NCI-H69 (cell line): ENCODE data around the gene SGO2.

ENCODE experiments used
- DNase-seq: peaks from one replicate; lab custom pipeline; 2025; lab: John Stamatoyannopoulos, UW

The SGO2 gene

GRCh38 chr2:200525882-200526651 is at the start of gene SGO2:
SGO2 (plus strand) TSS chr2:200526207; CDS start chr2:200532976, 6,769 bp downstream.
- DNase-seq = peak; percentile 94

- no peak for DNase-seq
Observed at GRCh38 chr2:200476836-200477235, 49.2 kb upstream of the SGO2 start.

GRCh38 chr2:200477667-200478131 is 48.3 kb upstream of the SGO2 start:
- DNase-seq = no peak

GRCh38 chr2:200479692-200480265 is 46.2 kb upstream of the SGO2 start:
- DNase-seq = no peak

- no peak for DNase-seq
Observed at GRCh38 chr2:200482194-200482593, 43.8 kb upstream of the SGO2 start.

GRCh38 chr2:200483729-200484198 is 42.2 kb upstream of the SGO2 start:
- peak; percentile 74 for DNase-seq

- DNase-seq = no peak
Observed at GRCh38 chr2:200484934-200485333, 41.1 kb upstream of the SGO2 start.

GRCh38 chr2:200486529-200486928 is 39.5 kb upstream of the SGO2 start:
- no peak for DNase-seq

- DNase-seq = no peak
Observed at GRCh38 chr2:200488169-200488568, 37.8 kb upstream of the SGO2 start.

- no peak for DNase-seq
Observed at GRCh38 chr2:200490001-200490400, 36.0 kb upstream of the SGO2 start.

- no peak for DNase-seq
Observed at GRCh38 chr2:200492656-200493055, 33.4 kb upstream of the SGO2 start.

GRCh38 chr2:200494048-200494447 is 32.0 kb upstream of the SGO2 start:
- no peak for DNase-seq

GRCh38 chr2:200496696-200497095 is 29.3 kb upstream of the SGO2 start:
- DNase-seq = no peak

GRCh38 chr2:200498402-200499162 is 27.4 kb upstream of the SGO2 start:
- DNase-seq = no peak

- no peak for DNase-seq
Observed at GRCh38 chr2:200502196-200502595, 23.8 kb upstream of the SGO2 start.

GRCh38 chr2:200506679-200507078 is 19.3 kb upstream of the SGO2 start:
- peak; percentile 2 for DNase-seq

- no peak for DNase-seq
Observed at GRCh38 chr2:200507179-200507578, 18.8 kb upstream of the SGO2 start.

- DNase-seq = peak; percentile 14
Observed at GRCh38 chr2:200509235-200509611, 16.8 kb upstream of the SGO2 start.

- peak; percentile 89 for DNase-seq
Observed at GRCh38 chr2:200509612-200510433, 16.2 kb upstream of the SGO2 start, which contains the start of gene KCTD18. KCTD18 (minus strand) TSS chr2:200510068; CDS start chr2:200507016, 3,052 bp downstream.

- DNase-seq = no peak
Observed at GRCh38 chr2:200515155-200515554, 10.9 kb upstream of the SGO2 start.

- no peak for DNase-seq
Observed at GRCh38 chr2:200523158-200523557, 2.8 kb upstream of the SGO2 start.

- no peak for DNase-seq
Observed at GRCh38 chr2:200523604-200524003, 2.4 kb upstream of the SGO2 start.
